Panc1 (cell line): Measurements from ENCODE around the gene FAM83B. TPM values are rescaled to one million over a fixed set of nuclear protein-coding genes. Genes with fewer than 3 reads are reported as not detected.

Source experiments
- ATAC-seq: fragments of 200-7000 bp; cut with Tn5 transposase; 2 replicates; pipeline ENCODE4 v1.9.1; 2020; ENCODE audit warnings: mild to moderate bottlenecking, moderate library complexity
- BruUV-seq: library from RNA; stranded (reverse); fragments of 400-500 nt; replicated peaks from 2 replicates; lab custom pipeline; 2021; lab: Mats Ljungman, UMichigan
- CTCF ChIA-PET: fragments of 300-600 bp; sonication (Branson Sonifier 250); formaldehyde crosslinking; loops from one replicate; lab custom pipeline; 2022; ENCODE audit warnings: antibody characterized with exemption; lab: Charles Lee
- POLR2A ChIA-PET: fragments of 300-600 bp; sonication (Branson Sonifier 250); formaldehyde crosslinking; loops from one replicate; lab custom pipeline; 2022; ENCODE audit warnings: antibody characterized with exemption; lab: Charles Lee
- DNase-seq: peaks from one replicate; pipeline ENCODE4 v3.0.0-alpha.2; 2010; ENCODE audit warnings: low read depth, low spot score
- H3K27ac ChIP-seq: 2 replicates; pipeline ENCODE4 v1.5.1; 2011; ENCODE audit warnings: mild to moderate bottlenecking, low read length, inconsistent platforms
- H3K27me3 ChIP-seq: fragments of 200-500 bp; sonication (Bioruptor generic); 2 replicates; pipeline ENCODE4 v1.6.0; 2014; ENCODE audit warnings: low read length, inconsistent platforms; ENCODE audit not compliant: control insufficient read depth, insufficient read depth
- H3K36me3 ChIP-seq: fragments of 200-500 bp; sonication (Bioruptor generic); 2 replicates; pipeline ENCODE4 v1.5.1; 2014; ENCODE audit warnings: inconsistent platforms, mild to moderate bottlenecking, low read length, moderate library complexity; ENCODE audit not compliant: control insufficient read depth, insufficient read depth
- H3K4me1 ChIP-seq: 2 replicates; pipeline ENCODE4 v1.5.1; 2011; ENCODE audit warnings: inconsistent platforms, mild to moderate bottlenecking, low read length, moderate library complexity; ENCODE audit not compliant: control insufficient read depth, insufficient read depth
- H3K4me3 ChIP-seq, 2 experiments: 2 replicates each; pipeline ENCODE4 v1.5.1; 2011 to 2012; ENCODE audit warnings: low read depth in 2 of 2, low read length in 2 of 2, mild to moderate bottlenecking in 2 of 2, inconsistent platforms in 1 of 2, moderate library complexity in 1 of 2
- H3K9me3 ChIP-seq: fragments of 200-500 bp; sonication (Bioruptor generic); 2 replicates; pipeline ENCODE4 v1.5.1; 2014; ENCODE audit warnings: low read depth, mild to moderate bottlenecking, inconsistent platforms, low read length, moderate library complexity; ENCODE audit not compliant: control insufficient read depth, insufficient read depth
- POLR2AphosphoS5 ChIP-seq: IDR thresholded peaks from 2 replicates; pipeline ENCODE4 v1.6.1; 2012; ENCODE audit warnings: mild to moderate bottlenecking, low read depth, low read length, moderate library complexity
- SIN3A ChIP-seq: IDR thresholded peaks from 2 replicates; pipeline ENCODE4 v1.6.1; 2012; ENCODE audit warnings: low read depth, mild to moderate bottlenecking, low read length, moderate library complexity, borderline replicate concordance; ENCODE audit not compliant: insufficient read depth
- TCF7L2 ChIP-seq: IDR thresholded peaks from 2 replicates; pipeline ENCODE4 v1.6.1; 2011; ENCODE audit warnings: mild to moderate bottlenecking, low read depth, low read length, inconsistent platforms
- in situ Hi-C: cut with HindIII; loops from 2 replicates; pipeline ENCODE4 v1.10.0; 2016; ENCODE audit warnings: low sequenced_read_pairs, low pct_unique_long_range_greater_than_20kb
- intact Hi-C: fragments of 100-400 bp; cut with micrococcal nuclease; formaldehyde crosslinking; loops from one replicate; pipeline ENCODE4 v1.10.0; 2022; ENCODE audit not compliant: unreplicated experiment
- total RNA-seq: library from RNA; stranded (reverse); gene quantifications from one replicate; pipeline ENCODE4 v1.2.1, GENCODE V29; 2021; ENCODE audit not compliant: unreplicated experiment
- TF ChIP-seq, protein P1 (sequence below): fragments of 450-650 bp; IDR thresholded peaks from 2 replicates; pipeline ENCODE4 v1.5.1; 2017; ENCODE audit warnings: mild to moderate bottlenecking
- TF ChIP-seq, protein P2 (sequence below), 2 experiments: IDR thresholded peaks; 2 replicates each; pipeline ENCODE4 v1.6.1; 2011 to 2012; ENCODE audit warnings: low read depth in 2 of 2, control low read depth in 1 of 2, low read length in 1 of 2, mild to moderate bottlenecking in 1 of 2, moderate library complexity in 1 of 2; ENCODE audit not compliant: insufficient read depth in 1 of 2

FAM83B gene
- total RNA-seq, 1 experiment from 2014 or later = not detected

DNA sequence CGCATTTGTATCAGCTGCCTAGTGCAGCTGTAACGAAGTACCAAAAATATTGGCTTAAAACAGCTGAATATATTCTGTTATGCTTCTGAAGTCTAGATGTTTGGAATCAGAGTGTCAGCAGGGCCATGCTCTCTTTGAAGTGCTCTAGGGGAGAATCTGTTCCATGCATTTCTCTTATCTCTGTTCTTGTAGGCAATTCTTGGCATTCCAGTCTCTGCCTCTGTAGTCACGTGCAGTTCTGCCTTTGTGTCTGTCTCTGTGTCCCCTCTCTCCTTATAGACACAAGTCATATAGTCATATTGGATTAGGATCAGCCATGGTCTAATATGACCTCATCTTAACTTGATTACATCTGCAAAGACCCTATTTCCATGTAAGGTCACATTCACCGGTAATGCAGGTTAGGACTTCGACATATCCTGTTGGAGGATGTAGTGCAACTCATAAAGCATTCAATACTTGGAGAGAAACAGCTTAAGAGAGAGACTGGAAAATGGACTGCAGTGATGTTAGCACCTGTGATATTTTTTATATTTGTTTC, 18.6 kb downstream of the FAM83B start:
- H3K4me1 ChIP-seq = no peaks in the 10 kb centered on the region
- no peak for DNase-seq
- no peaks in the 10 kb centered on the region for H3K27me3 ChIP-seq
- H3K9me3 ChIP-seq = no peaks in the 10 kb centered on the region
- no peak overlapping the region for H3K4me3 ChIP-seq
- H3K27ac ChIP-seq = no peak overlapping the region
- TF ChIP-seq SIN3A (no peak), POLR2AphosphoS5 (no peak), TCF7L2 (no peak)
- TF ChIP-seq, protein P1, sequence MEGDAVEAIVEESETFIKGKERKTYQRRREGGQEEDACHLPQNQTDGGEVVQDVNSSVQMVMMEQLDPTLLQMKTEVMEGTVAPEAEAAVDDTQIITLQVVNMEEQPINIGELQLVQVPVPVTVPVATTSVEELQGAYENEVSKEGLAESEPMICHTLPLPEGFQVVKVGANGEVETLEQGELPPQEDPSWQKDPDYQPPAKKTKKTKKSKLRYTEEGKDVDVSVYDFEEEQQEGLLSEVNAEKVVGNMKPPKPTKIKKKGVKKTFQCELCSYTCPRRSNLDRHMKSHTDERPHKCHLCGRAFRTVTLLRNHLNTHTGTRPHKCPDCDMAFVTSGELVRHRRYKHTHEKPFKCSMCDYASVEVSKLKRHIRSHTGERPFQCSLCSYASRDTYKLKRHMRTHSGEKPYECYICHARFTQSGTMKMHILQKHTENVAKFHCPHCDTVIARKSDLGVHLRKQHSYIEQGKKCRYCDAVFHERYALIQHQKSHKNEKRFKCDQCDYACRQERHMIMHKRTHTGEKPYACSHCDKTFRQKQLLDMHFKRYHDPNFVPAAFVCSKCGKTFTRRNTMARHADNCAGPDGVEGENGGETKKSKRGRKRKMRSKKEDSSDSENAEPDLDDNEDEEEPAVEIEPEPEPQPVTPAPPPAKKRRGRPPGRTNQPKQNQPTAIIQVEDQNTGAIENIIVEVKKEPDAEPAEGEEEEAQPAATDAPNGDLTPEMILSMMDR = no peak
- TF ChIP-seq, protein P2, sequence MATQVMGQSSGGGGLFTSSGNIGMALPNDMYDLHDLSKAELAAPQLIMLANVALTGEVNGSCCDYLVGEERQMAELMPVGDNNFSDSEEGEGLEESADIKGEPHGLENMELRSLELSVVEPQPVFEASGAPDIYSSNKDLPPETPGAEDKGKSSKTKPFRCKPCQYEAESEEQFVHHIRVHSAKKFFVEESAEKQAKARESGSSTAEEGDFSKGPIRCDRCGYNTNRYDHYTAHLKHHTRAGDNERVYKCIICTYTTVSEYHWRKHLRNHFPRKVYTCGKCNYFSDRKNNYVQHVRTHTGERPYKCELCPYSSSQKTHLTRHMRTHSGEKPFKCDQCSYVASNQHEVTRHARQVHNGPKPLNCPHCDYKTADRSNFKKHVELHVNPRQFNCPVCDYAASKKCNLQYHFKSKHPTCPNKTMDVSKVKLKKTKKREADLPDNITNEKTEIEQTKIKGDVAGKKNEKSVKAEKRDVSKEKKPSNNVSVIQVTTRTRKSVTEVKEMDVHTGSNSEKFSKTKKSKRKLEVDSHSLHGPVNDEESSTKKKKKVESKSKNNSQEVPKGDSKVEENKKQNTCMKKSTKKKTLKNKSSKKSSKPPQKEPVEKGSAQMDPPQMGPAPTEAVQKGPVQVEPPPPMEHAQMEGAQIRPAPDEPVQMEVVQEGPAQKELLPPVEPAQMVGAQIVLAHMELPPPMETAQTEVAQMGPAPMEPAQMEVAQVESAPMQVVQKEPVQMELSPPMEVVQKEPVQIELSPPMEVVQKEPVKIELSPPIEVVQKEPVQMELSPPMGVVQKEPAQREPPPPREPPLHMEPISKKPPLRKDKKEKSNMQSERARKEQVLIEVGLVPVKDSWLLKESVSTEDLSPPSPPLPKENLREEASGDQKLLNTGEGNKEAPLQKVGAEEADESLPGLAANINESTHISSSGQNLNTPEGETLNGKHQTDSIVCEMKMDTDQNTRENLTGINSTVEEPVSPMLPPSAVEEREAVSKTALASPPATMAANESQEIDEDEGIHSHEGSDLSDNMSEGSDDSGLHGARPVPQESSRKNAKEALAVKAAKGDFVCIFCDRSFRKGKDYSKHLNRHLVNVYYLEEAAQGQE (IDR thresholded peaks at IDR 0.05; ENCODE audit: insufficient read depth in 1 of 2, low read depth in 2 of 2, low read length in 1 of 2) = no peak
- in situ Hi-C loops (no loop called here), intact Hi-C loops (no loop called here)
- no TSS peak for BruUV-seq
- no peaks in the 10 kb centered on the region for H3K36me3 ChIP-seq
- no peak for ATAC-seq
- POLR2A ChIA-PET = no interaction called here
- CTCF ChIA-PET = no interaction called here

DNA sequence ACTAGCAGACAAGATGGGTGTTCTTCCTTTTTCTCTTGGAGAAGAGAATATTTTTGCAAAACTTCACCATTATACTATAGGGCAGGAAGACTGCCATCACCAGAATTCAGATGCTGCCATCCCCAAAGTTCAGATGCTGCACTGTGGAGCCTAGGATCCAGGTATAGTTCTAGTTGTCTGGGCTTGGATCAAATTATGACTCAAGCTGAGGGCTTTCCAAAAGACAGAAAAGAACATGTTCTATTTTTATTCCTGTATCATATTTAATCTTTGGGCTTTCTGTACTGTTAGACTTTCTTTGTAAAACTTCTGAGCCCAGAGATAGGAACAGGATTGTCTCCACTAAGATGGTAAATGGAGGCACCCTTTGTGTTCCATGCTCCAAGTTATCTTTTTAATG, 22.0 kb downstream of the FAM83B start:
- Histone ChIP-seq H3K9me3 (no peaks in the 10 kb centered on the region), H3K4me3 (no peak overlapping the region), H3K36me3 (no peaks in the 10 kb centered on the region), H3K4me1 (no peaks in the 10 kb centered on the region), H3K27ac (no peak overlapping the region), H3K27me3 (no peaks in the 10 kb centered on the region)
- no peak for ATAC-seq
- ChIA-PET POLR2A (no interaction called here), CTCF (no interaction called here)
- intact Hi-C loops = no loop called here
- DNase-seq = no peak
- in situ Hi-C loops = no loop called here
- TF ChIP-seq TCF7L2 (no peak), POLR2AphosphoS5 (no peak), SIN3A (no peak)
- TF ChIP-seq, protein P2 (IDR thresholded peaks at IDR 0.05; ENCODE audit: insufficient read depth in 1 of 2, low read depth in 2 of 2, low read length in 1 of 2) = no peak
- TF ChIP-seq, protein P1 = no peak
- BruUV-seq = no TSS peak
